OCI-LY7 (cell line): Measurements from ENCODE around the gene MAN1A1.

ENCODE experiments used
- EZH2phosphoT487 ChIP-seq: fragments of 200-600 bp; sonication (generic); IDR thresholded peaks from 2 replicates; pipeline ENCODE4 v1.6.1; 2018; ENCODE audit warnings: low read depth, borderline replicate concordance, mild to moderate bottlenecking, mixed run types, antibody characterized with exemption, low read length, moderate library complexity, mixed read lengths
- TF ChIP-seq, protein P1 (sequence below): fragments of 200-600 bp; sonication (generic); conservative IDR thresholded peaks from 2 replicates; pipeline ENCODE4 v1.5.1; 2014; ENCODE audit warnings: mild to moderate bottlenecking, antibody characterized with exemption, low read length, moderate library complexity, mixed read lengths

DNA sequence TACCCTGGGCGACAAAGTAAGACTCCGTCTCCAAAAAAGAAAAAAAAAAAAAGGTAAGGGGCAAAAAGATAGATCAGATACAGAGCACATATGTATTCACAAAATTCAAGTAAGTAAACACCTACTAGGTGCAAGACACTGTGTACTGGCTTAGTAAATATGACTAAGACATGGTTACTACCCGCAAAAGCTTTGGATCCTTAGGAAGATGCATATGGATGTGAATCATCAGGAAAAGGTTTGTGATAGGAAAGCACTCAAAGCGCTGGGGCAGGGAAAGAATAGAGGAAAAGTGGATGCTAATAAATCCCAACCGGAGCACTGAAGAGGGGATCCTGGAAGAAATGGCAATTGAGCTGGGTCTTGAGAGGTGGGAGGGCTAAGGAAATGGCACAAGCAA lies 152.3 kb downstream of the MAN1A1 start:
- TF ChIP-seq, protein P1, sequence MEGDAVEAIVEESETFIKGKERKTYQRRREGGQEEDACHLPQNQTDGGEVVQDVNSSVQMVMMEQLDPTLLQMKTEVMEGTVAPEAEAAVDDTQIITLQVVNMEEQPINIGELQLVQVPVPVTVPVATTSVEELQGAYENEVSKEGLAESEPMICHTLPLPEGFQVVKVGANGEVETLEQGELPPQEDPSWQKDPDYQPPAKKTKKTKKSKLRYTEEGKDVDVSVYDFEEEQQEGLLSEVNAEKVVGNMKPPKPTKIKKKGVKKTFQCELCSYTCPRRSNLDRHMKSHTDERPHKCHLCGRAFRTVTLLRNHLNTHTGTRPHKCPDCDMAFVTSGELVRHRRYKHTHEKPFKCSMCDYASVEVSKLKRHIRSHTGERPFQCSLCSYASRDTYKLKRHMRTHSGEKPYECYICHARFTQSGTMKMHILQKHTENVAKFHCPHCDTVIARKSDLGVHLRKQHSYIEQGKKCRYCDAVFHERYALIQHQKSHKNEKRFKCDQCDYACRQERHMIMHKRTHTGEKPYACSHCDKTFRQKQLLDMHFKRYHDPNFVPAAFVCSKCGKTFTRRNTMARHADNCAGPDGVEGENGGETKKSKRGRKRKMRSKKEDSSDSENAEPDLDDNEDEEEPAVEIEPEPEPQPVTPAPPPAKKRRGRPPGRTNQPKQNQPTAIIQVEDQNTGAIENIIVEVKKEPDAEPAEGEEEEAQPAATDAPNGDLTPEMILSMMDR = no peak
- no peak for TF ChIP-seq EZH2phosphoT487
